Fibroblast of skin of abdomen (primary cell): Measurements from ENCODE around the gene QRICH1.
A peak's percentile ranks its signal among the peaks of the same experiment; 100 is the strongest.
"Not testable (repeated sequence)": the region's sequence is repeated elsewhere in the genome, so short reads cannot be mapped to it uniquely, and the experiment has no call there.

Experiments used
- DNase-seq: peaks from one replicate; pipeline ENCODE4 v3.0.0-alpha.2; 2013

Gene QRICH1

DNA sequence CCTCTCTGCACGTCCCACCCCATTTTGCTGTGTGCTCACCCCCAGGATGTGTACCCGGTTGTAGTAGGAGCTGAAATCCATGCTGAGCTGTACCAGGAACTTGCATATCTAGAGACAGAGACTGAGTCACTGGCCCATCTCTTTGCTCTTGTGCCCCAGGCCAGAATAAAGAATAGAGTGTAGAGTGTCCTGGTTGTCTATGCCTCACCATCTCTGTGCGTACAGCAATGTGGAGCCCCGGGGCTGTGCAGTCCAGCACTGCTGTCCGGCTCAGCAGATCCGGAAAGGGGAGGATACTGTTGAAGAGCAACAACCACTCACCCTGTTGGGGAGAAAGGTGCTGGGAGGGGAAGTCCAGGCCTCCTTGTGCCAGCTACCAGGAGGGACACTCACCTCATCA, 78.1 kb downstream of the QRICH1 start:
- DNase-seq, result no peak

DNA sequence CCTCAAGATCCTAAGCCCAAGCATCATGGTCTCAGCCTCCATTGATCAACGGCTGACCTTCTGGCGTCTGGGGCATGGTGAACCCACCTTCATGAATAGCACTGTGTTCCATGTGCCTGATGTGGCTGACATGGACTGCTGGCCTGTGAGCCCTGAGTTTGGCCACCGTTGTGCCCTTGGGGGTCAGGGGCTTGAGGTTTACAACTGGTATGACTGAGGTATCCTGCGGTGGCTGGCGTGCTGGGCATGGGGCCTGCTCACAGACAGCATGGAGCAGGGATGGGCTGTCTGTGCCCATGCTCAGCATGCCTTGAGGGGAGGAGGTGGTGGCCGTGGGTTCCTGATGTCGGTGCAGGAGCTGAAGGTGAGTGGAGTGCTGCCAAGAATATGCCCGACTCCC, 78.8 kb downstream of the QRICH1 start:
- DNase-seq, result no peak

DNA sequence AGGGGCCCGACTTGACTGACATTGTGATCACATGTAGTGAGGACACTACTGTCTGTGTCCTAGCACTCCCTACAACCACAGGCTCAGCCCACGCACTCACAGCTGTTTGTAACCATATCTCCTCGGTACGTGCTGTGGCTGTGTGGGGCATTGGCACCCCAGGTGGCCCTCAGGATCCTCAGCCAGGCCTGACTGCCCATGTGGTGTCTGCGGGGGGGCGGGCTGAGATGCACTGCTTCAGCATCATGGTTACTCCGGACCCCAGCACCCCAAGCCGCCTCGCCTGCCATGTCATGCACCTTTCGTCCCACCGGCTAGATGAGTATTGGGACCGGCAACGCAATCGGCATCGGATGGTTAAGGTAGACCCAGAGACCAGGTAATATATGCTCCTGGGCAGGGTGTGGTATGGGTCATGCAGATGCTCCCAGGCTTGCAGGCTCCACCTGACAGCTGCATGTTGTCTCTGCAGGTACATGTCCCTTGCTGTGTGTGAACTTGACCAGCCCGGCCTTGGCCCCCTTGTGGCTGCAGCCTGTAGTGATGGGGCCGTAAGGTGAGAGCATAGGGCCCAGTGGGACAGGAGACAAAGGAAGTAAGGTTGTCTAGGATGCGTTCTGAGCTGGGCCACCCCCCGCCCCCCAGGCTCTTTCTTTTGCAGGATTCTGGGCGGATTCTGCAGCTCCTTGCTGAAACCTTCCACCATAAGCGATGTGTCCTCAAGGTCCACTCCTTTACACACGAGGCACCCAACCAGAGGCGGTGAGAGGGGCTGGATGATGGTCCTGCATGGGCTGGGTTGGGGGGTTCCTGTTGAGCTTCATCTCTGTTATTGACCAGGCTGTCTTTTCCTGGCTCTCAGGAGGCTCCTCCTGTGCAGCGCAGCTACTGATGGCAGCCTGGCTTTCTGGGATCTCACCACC, 79.9 kb downstream of the QRICH1 start:
- DNase-seq, result no peak

DNA sequence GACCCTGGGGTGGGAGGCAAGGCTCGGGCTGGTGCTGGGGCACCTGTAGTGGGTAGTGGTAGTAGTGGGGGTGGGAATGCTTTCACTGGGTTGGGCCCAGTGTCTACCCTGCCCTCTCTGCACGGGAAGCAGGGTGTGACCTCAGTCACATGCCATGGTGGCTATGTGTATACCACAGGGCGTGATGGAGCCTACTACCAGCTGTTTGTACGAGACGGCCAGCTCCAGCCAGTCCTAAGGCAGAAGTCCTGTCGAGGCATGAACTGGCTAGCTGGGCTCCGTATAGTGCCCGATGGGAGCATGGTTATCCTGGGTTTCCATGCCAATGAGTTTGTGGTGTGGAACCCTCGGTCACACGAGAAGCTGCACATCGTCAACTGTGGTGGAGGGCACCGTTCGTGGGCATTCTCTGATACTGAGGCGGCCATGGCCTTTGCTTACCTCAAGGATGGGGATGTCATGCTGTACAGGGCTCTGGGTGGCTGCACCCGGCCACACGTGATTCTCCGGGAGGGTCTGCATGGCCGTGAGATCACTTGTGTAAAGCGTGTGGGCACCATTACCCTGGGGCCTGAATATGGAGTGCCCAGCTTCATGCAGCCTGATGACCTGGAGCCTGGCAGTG, 80.6 kb downstream of the QRICH1 start:
- no peak for DNase-seq

DNA sequence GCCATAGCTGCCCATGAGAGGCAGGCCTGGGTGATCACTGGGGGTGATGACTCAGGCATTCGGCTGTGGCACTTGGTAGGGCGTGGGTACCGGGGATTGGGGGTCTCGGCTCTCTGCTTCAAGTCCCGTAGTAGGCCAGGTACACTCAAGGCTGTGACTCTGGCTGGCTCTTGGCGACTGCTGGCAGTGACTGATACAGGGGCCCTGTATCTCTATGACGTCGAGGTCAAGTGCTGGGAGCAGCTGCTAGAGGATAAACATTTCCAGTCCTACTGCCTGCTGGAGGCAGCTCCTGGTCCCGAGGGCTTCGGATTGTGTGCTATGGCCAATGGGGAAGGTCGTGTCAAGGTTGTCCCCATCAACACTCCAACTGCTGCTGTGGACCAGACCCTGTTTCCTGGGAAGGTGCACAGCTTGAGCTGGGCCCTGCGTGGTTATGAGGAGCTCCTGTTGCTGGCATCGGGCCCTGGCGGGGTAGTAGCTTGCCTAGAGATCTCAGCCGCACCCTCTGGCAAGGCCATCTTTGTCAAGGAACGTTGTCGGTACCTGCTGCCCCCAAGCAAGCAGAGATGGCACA, 81.3 kb downstream of the QRICH1 start:
- DNase-seq, result no peak

DNA sequence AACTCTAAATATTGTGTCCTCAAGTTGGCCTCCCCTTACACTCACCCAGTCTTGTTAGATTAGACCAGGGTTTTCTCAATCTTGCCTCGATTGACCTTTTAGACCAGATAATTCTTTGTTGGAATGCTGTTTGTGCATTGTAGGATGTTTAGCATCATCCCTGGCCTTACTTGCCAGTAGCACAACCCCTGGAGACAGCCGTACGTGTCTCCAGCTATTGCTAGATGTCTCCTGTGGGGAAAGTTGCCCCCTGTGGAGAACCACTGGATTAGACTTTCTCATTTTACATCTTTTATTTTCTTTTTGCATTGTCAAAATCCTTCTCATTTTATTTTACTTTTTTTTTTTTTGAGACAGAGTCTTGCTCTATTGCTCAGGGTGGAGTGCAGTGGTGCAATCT, 84.5 kb downstream of the QRICH1 start:
- no peak for DNase-seq

DNA sequence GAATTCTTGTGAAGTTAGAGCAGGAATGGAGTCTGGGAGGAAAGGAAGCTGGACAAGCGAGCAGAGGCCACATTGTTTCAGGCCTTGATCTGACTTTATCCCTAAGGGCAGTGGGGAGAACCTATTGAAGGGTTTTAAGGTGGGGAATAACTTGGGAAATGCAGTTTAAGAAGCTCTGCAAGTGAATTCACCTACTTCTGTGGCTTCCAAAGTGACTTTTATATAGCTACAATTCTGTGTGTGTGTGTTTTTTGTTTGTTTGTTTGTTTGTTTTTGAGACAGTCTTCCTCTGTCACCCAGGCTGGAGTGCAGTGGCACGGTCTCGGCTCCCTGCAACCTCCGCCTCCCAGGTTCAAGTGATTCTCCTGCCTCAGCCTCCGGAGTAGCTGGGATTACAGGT, 85.2 kb downstream of the QRICH1 start:
- not testable (repeated sequence) for DNase-seq

DNA sequence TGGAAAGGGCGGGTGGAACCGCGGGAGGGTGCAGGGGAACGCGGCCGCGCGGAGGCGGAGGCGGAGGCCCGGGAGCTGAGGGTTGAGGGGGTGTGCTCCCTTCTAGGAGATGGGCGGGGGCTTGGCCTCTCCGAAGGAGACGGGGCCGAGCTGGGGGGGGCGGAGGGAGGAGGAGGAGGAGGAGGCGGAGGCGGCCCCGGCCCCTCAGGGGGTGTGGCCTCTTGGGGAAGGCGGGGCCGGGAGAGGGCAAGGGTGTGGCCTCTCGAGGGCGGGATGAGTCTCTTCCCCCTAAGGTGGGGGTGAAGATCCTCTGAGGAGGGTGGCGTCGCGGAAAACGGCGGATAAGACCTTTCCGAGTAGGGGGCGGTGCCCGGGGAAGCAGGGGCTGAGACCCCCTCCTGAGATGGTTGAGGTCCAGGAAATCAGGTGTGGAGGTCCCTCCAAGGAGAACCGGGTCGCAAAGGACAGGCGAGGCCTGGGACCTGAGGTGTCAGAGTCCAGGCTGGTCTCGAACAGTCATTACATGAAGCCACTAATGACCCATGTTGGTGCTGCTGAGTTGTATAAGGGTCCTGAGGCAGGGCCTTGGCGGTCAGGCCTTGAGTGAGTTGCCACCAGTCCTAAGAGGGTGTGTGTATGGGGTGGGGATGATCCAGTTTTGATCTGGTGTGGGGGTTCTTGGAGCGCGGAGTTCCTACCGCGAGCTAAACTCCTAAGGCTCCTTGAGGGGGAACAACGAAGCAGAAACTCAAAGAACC, 85.9 kb downstream of the QRICH1 start:
- DNase-seq, result peak; percentile 90

DNA sequence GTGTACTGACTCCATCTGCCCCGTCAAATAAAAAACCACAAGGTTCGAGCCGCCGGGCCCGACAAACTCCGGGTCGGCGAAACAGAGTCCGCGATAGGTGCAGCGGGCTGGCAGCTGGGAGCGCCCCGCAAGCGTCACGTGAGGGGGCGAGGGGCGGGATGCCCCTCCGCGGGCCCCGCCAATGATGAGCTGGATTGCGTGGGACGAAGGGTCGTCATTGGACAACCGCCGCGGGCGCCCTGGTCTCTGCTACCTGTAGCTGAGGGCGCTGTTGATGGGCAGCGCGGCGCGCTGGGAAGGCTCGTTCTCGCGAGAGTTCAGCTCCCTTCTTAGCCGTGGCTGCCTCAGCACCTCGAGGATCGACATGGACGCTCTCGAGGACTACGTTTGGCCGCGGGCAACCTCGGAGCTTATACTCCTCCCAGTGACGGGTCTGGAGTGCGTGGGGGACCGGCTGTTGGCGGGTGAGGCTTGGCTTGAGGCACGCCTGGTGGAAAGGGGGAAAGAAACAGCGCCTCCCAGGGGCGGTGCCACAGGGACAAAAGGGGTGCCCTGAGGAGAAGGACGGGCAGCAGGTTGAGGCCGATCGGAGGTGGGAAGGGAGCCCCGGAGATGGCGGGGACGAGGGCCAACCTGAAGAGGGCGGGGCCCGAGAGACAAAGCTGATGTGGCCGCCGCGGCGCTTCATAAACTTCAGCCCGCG, 86.7 kb downstream of the QRICH1 start, which contains the start of gene WDR6:
TSS of gene WDR6 (plus strand) at position 324 of the 703 bp plus-strand sequence. CDS start at position 365, 41 bp downstream.
- peak; percentile 99 for DNase-seq

DNA sequence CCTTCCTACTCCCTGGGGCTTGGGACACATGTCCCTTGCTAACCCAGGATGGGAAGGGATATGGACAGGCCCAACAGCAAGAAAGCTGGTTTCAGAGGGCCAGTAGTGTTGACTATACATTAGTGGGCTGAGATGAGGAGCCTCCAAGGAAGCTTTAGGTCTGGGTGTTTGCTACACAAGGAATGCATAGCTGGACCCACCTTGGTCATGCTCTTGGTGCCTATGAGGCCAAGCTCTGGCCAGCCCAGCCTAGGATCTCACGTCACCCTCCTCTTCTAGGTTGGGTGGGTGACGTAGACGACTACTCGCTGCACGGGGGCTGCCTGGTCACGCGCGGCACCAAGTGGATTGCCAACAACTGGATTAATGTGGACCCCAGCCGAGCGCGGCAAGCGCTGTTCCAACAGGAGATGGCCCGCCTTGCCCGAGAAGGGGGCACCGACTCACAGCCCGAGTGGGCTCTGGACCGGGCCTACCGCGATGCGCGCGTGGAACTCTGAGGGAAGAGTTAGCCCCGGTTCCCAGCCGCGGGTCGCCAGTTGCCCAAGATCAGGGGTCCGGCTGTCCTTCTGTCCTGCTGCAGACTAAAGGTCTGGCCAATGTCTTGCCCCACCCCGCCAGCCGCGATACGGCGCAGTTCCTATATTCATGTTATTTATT, 87.3 kb downstream of the QRICH1 start:
- DNase-seq, result peak; percentile 31

DNA sequence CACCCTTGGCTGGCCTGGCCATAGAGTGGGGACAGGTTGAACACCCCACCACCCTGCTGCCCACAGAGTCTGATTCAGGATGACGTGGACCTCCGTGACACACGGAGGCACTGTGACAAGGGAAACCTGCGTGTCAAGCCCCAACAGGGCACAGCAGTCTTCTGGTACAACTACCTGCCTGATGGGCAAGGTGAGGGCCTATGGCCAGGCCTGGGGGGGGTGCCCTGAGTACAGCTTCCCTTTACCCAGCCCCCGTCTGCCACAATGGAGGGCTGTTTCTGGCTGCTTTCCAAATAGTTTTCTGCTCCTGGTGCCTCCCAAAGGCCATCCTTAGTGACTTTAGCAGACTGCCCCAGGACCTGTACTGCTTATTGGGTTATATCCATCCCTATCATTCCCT, 87.9 kb downstream of the QRICH1 start:
- no peak for DNase-seq

DNA sequence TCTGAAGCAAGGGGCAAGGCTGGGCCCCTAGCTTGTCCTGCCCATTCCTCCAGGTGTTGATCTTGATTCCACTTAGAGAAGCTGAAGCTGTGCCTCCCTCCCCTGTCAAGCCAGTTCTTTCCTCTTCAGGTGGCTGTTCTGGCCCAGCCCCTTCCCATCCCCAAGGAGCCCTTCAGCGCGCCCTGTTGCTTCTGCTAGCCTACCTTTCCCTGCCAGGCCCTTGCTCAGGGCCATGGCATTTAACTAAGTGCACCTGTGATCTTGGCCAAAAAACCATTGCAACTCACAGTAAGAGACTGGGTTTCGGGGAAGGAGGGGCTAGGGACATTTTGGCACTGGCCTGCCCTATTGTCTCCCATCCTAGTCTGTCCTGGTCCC, 88.6 kb downstream of the QRICH1 start:
- no peak for DNase-seq

DNA sequence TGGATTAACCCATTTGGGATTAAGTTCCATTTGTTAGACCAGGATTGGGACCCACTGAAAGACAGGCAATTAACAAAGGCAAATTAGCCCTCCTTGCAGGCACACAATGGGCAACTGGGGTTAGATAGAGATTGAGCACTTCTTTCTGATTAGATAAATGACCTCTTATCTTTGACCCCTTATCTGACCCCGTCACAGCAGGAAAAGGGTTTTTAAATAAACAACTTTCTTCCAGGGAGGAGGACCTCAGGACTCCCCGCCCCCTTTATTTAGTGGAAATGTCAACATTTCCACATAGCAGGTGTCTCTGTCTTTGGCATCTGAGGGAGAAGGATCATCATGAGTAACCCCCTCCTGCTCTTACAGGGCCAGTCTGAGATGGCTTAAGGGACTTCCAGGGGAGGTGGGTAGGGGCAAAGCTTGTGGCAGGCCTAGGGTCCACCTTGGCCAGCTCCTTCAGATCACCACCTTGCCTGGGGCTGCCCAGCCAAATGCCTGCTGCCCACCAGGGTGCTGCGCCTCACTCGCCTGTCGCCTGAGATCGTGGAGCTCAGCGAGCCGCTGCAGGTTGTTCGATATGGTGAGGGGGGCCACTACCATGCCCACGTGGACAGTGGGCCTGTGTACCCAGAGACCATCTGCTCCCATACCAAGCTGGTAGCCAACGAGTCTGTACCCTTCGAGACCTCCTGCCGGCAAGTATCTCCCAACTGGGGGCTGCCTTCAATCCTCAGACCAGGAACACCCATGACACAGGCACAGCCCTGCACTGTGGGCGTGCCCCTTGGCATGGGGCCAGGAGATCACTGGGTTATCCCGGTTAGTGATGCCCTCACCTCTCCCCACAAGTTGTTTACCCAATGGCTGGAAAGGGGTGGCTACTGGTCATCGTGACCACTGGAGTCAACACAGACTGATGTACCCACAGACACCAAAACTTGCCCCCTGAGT, 89.2 kb downstream of the QRICH1 start:
- no peak for DNase-seq

DNA sequence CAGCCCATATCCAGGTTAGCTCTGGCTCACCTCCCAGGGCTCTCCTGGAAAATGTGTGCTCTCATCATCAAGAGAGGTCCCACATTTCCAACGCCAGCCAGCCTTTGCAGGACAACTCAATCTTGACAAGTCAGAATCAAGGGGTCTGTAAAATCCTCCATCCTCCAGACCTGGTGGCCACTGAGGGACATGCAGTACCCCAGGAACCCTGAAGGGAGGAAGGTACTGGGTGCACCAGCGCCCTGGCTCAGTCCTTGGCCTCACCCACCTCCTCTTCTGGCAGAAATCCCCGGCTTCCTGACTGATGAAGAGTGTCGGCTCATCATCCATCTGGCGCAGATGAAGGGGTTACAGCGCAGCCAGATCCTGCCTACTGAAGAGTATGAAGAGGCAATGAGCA, 92.7 kb downstream of the QRICH1 start:
- no peak for DNase-seq

DNA sequence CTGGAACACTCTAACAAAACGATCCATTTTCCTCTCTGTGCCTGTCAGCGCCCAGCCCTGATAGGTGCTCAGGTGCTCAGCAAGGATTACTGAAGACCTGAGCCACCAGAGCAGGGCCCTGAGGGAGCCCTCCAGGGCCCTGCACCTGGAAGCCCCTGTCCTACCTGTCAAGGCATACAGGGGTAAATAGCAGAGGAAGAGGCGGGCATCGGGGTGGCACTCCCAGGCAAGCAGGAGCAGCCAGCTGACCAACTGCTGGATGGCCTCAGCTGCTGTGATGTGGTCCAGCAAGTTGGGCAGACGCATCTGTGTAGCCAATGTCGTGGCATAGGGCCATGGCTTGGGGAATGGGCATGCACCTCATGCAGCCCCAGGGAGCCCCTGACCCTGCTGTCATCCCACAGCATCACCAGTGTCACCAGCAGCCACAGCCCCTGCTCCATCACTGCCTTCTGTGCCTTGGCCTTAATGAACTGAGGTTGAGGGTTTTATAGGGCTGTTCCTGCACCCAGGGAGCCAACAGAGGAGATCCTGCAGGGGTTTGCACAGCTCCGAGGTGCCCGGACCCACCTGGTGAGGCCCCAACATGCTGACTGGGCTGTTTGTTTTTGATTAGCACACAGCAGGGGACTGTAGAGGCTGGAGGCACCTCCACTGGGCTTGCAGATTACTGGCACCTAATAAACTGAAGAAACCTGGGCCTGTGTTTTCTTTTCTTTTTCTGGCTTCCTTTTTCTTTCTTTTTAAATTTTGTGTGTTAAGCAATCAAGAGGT, 94.6 kb downstream of the QRICH1 start:
- DNase-seq, result no peak

DNA sequence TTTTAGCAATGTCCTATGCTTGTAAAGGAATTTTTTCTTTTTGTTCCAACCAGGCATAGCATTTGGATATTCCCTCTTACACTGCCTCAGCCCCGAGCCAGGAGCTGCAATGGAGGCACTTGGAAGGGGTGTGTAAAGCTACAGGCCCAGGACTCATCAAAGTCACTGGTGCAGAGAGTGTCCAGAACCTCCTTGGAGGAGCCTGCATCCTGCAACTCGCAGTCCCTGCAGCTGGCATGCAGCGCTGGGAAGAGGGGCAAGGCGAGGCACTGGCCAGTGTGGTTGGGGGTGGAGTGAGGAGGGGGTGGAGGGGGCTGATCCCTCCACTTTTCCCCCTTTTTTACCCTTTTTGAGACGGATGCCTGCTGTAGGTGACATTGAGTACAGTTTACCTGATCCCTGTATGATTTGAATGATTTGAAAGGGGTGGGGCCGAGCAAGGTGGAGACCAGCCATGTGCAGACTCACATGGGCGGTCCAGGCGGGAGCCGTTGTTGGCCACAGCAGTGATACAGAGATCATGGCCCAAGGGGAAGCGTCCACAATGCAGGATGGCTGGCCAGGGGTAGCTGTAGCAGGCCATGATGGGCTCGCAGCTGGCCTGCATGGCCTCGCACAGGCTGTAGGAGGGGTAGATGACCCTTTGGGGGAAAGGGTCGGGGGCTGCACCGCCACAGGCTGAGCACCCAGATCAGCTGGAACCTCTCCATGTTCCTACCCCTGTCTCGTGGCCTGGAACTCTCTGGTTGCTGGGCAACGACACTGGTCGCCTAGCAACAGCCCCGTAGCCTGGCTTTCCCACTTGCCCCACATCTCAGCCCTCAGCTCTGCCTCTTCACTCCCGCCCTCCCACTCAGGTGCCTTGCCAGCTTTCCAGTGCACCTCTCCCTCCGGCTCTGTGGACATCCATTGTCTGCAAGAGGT, 95.9 kb downstream of the QRICH1 start:
- no peak for DNase-seq

DNA sequence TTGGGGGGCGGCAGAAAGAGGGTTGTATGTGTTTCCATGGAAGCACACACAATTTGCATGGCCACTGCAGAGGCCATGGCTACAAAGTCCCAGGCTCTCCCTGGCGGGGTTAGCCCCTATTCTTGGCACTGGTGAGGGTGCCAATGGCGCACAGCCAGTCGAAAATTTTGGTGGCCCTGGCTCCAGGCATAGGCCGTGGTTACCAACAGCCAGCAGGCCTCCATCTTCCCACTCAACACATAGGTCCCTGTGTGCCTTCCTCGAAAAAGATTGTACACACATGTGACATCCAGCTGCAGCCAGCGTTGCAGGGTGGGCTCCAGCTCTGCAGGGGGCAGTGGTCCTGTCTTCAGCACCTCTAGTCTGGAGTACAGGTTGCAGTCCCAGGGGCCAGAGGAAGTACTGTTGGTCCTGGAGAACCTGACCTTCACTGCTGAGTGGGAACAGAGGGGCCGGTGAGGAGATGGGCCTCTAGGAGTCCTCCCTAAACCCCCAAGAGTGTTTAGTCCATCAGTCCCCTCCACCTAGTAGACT, 96.7 kb downstream of the QRICH1 start:
- DNase-seq, result no peak

DNA sequence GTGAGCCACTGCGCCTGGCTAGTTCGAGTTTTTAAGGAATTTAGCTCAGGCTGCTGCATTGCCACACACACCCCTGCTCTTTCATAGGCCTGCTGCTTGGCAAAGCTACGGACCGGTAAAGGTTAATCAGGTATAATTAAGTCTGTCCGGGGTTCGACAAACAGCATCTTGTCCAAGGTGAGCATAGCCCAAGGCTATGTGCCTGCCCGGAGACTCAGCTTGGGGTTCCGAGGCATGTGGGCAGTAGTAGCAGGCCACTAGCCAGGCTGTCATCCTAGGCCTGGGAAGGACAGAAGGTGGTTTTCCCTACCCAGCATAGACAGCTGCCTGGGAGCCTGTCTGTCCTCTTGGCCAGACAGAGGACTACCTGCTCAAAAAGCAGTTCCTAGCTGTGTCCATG, 97.2 kb downstream of the QRICH1 start:
- DNase-seq, result no peak
